IPS-NIHi7 (cell line): ENCODE results near the gene PIWIL1.

Experiments used
- DNase-seq: peaks from one replicate; pipeline ENCODE4 v3.0.0; 2012; ENCODE audit warnings: mixed read lengths; ENCODE audit errors: extremely low spot score

Gene PIWIL1

DNA sequence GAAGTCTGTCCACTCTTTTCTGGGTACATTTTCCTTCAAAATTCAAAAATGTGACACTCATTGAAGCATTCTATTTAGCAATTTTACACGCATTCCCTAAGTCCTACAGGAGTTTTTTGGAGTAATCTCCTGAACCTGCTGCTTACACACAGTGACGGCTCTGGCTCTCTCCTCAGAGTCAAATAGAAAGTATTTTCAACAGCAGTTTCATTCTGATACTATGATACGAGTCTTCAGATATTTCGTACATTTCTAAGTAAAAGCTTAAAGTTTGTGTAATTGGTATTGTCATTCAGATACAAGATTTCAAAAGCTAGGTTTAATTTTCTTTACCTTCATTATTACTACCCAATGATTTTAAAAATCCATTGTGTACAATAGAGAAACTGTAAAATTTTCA, 36.4 kb downstream of the PIWIL1 start:
- DNase-seq, result no peak

- no peak for DNase-seq
Observed at GRCh38 chr12:130375296-130376287, 37.9 kb downstream of the PIWIL1 start.

DNA sequence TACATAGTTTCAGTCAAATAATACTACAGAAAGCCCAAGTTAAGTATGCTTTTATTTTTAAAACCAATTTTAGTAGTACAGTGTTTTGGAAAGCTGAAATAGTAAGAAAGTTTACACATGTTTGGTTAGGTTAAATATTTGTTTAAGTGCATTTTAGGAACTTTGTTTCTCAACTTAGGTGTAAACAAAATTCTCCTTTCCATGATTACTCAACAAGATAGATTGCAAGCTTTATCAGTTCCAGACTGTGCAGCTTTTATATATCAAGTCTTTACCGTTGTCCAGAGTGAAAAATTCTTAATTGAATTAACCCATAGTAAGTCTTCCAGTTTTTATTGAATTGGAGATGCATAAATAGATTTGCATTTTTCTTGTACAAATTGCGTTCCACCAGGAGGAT, 45.1 kb downstream of the PIWIL1 start:
- DNase-seq, result no peak

DNA sequence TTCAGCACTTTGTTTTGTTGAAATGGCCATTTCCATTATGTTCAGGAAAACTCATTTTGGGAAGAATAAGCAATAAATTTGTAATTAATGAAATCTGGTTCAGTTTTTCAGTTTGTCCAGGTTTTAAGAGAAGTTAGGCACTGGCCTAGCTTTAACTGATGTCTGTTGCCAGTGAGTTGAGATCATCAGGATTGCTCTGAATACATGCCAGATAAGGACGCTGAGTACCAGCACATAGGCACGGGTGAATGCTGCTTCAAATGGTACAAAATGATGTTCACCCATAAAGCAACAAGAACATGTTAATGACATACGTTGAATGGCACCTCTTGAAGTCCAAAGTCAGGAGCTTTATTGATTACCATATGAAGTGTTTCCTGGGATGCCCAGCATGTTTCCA, 46.5 kb downstream of the PIWIL1 start:
- DNase-seq, result no peak

GRCh38 chr12:130385193-130385592, 47.5 kb downstream of the PIWIL1 start:
- no peak for DNase-seq

DNA sequence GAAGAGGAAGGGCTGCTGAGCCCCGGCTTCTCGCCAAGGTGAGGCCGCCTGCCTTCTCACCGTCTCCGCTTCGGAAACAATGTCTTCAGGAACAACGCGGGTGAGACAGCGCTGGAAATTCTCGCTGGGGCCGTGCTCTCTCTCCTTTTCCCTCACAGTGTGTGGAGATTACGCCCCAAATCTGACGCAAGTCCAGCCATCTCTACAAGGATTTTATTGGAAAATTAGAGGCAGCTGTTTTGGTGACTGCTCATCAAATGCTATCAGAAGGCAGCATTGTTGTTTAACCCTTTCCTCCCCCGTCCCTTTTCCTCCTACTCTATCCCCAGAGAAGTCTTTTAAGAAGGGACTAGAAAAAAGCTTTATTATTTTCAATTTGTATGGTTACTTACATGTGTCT, 53.5 kb downstream of the PIWIL1 start:
- DNase-seq, result no peak

DNA sequence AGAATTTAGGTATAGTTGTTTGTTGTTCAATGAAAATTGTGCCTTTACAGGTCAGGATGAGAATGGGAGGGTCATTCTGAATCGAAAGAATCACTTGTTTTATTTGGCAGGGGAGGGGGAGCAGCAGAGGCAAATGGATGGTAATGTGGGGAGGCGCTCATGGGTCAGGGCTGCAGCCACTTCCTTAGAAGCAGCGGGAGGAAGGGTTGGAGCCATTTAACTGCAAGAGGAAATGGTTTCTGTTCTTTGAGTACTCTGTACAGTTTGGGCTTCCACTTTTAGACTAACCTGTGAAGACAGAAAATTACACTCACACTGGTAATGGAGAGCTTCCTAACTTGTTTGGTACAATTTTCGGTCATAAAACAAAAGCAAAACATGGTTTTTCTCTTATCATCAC, 57.2 kb downstream of the PIWIL1 start:
- DNase-seq, result peak; percentile 35

GRCh38 chr12:130396667-130397066, 59.0 kb downstream of the PIWIL1 start:
- DNase-seq, result no peak

GRCh38 chr12:130398100-130398848, 60.6 kb downstream of the PIWIL1 start:
- DNase-seq, result no peak

DNA sequence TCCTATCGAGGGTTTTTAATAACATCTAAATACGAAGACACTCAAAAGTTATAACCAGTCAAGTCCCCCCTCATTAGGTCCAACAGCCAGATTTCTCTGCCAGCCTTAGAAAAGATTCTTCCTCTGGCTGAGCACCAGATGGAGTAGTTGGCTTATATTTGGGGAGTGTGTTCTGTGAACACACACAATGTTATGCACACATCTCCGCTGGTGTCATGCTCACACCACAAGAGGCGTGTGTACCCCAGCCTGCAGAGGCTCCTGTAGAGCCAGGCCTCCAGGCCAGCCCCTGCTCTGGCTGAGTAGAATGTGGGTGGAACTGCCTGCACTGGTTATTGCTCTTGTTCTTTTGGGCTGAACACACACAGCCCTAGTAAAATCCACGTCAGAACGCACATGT, 64.0 kb downstream of the PIWIL1 start:
- peak; percentile 35 for DNase-seq

DNA sequence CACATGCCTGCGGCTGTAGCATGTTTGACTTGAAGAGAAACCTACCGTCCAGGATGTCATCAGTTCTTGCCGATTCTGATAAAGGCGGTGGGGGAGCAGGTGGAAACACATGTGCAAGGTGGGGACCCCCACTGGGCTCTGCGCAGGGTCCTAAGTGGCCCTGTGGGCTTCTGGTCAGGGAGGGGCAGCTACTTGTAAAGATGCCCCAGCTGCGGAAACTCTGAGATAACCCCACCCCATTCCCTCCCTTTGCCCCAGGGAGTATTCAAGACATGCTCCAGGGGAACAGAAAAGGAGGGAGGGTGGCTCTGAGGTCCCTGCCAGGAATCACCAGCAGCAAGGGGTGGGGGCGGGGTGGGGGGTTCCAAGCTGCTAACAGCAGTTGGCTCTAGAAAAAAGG, 67.6 kb downstream of the PIWIL1 start:
- peak; percentile 38 for DNase-seq

GRCh38 chr12:130412384-130412783, 74.7 kb downstream of the PIWIL1 start:
- no peak for DNase-seq

- no peak for DNase-seq
Observed at GRCh38 chr12:130413909-130414308, 76.2 kb downstream of the PIWIL1 start.

- DNase-seq, result no peak
Observed at GRCh38 chr12:130414381-130414780, 76.7 kb downstream of the PIWIL1 start.

DNA sequence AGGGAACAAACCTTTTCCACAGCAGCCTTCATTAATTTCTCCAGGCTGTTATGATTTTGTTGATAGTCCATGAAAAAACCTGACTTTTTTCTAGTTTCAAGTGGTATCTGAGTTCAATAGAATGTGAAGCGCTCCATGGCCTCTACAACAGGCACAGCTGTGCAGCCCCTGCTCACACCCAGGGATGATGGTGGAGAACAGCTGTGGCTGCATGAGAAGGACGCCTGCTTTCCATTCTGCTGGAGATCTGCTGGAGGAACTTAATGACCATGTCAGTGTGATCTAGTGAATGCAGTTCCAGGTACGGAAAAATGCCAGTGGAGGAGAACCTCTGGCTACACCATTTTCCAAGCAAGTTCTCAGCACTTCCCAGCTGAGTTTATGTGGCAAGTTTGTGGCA, 80.6 kb downstream of the PIWIL1 start:
- no peak for DNase-seq

- no peak for DNase-seq
Observed at GRCh38 chr12:130419116-130419515, 81.4 kb downstream of the PIWIL1 start.

- no peak for DNase-seq
Observed at GRCh38 chr12:130420071-130420470, 82.4 kb downstream of the PIWIL1 start.

DNA sequence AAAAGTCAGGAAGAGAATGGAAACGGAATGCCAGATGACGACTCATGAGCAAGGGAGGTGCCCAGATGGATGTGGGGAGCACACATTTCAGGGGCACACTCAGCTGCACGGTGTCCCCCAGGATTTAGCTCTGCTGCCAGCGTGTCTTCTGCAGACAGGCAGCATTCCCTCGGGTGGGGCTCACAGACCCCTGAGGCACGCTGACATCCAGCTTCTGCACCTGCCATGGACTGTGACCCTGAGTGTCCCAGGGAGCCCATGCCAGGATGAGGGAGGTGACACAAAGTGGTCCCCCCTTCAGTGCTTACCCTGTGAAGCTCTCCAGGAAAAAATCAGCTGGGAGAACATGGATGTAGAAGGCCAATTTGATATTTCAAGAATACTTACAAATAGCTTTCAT, 84.2 kb downstream of the PIWIL1 start:
- no peak for DNase-seq
